ENCODE measurements around the gene HEATR3. TPM values are rescaled to one million over a fixed set of nuclear protein-coding genes. Genes with fewer than 3 reads are reported as not detected.
A peak's percentile ranks its signal among the peaks of the same experiment; 100 is the strongest.

Gene HEATR3
- polyA plus RNA-seq, 2 of the 4 experiments (the other 2 are of a cell fraction): 21.2 to 30.8 TPM

GRCh38 chr16:50153596-50154419 is 88.0 kb downstream of the HEATR3 start:
- peak overlapping the region; percentile 71 for H3K4me3 ChIP-seq
- no peaks in the 10 kb centered on the region for H3K9me3 ChIP-seq
- H3K4me2 ChIP-seq: peak overlapping the region; percentile 99
- H3K27ac ChIP-seq: peak overlapping the region; percentile 96
- CTCF ChIA-PET: interaction anchor here (2.5 kb wide), 1 partner anchor 57 kb away, joined by 11 read pairs; no protein-coding TSS in a partner anchor
- TF ChIP-seq MAFK (IDR thresholded peaks at IDR 0.05; ENCODE audit: partially characterized antibody) (no peak), ZFP36 (IDR thresholded peaks at IDR 0.05; ENCODE audit: borderline replicate concordance, partially characterized antibody) (no peak), POLR2AphosphoS2 (conservative IDR thresholded peaks at IDR 0.05; ENCODE audit: low read length) (no peak), RAD21 (conservative IDR thresholded peaks at IDR 0.05 in 1 of 2, IDR thresholded peaks at IDR 0.05 in 1 of 2) (no peak), HEYL (CRISPR knock-in tag; IDR thresholded peaks at IDR 0.05) (no peak)
- POLR2A ChIA-PET: no interaction called here
- ATAC-seq (peak; percentile 25 to 45), FAIRE-seq (no peak), DNase-seq (ENCODE audit: low read depth in 1 of 2, low spot score in 1 of 2) (peak in 1 of 2 experiments; percentile 34)
- WGBS (ENCODE audit: missing lambda C conversion rate): 3% methylated on average over 32 of the region's 89 CpGs
- H3K4me1 ChIP-seq: peaks cover 29% of the 10 kb centered on the region

GRCh38 chr16:50154420-50154950 is 88.7 kb downstream of the HEATR3 start:
- FAIRE-seq: no peak
- ChIA-PET POLR2A (interaction anchor here (0.6 kb wide), 1 partner anchor 88 kb away, joined by 5 read pairs; no protein-coding TSS in a partner anchor), CTCF (interaction anchor here (1.8 kb wide), 1 partner anchor 57 kb away, joined by 10 read pairs; no protein-coding TSS in a partner anchor)
- H3K4me2 ChIP-seq: peak overlapping the region; percentile 99
- H3K27ac ChIP-seq: peak overlapping the region; percentile 96
- TF ChIP-seq ZFP36 (IDR thresholded peaks at IDR 0.05; ENCODE audit: borderline replicate concordance, partially characterized antibody) (no peak), HES2 (IDR thresholded peaks at IDR 0.05) (no peak)
- no peaks in the 10 kb centered on the region for H3K9me3 ChIP-seq
- H3K4me1 ChIP-seq: peaks cover 29% of the 10 kb centered on the region
- peak overlapping the region; percentile 71 for H3K4me3 ChIP-seq
- peak; percentile 12 to 16 for DNase-seq (ENCODE audit: low read depth in 1 of 2, low spot score in 1 of 2)
- ATAC-seq: no peak
- 15% methylated on average over 10 of the region's 10 CpGs for WGBS (ENCODE audit: missing lambda C conversion rate)

GRCh38 chr16:50155925-50156324 is 90.2 kb downstream of the HEATR3 start:
- DNase-seq (ENCODE audit: low read depth in 1 of 2, low spot score in 1 of 2) (no peak), FAIRE-seq (no peak), ATAC-seq (no peak)
- no peak overlapping the region for H3K27ac ChIP-seq
- CTCF ChIA-PET: interaction anchor here (1.1 to 1.8 kb wide), 2 partner anchors 18 to 55 kb away, joined by 3 to 10 read pairs; no protein-coding TSS in a partner anchor
- peak overlapping the region; percentile 71; the same call in 1 of the 3 replicates for H3K4me3 ChIP-seq
- peaks cover 31% of the 10 kb centered on the region for H3K4me1 ChIP-seq
- H3K4me2 ChIP-seq: peak overlapping the region; percentile 99
- TF ChIP-seq ATOH8 (CRISPR knock-in tag; IDR thresholded peaks at IDR 0.05; ENCODE audit: low read depth) (no peak), HOXA7 (CRISPR knock-in tag; IDR thresholded peaks at IDR 0.05) (no peak), ELK1 (IDR thresholded peaks at IDR 0.05; ENCODE audit: low read depth, low read length) (no peak), HDAC2 (IDR thresholded peaks at IDR 0.05) (no peak), BHLHE40 (IDR thresholded peaks at IDR 0.05; ENCODE audit: low read depth, low read length) (no peak), POLR2AphosphoS2 (conservative IDR thresholded peaks at IDR 0.05; ENCODE audit: low read length) (no peak), ZC3H11A (IDR thresholded peaks at IDR 0.05) (no peak), FOSB (CRISPR knock-in tag; IDR thresholded peaks at IDR 0.05) (no peak)
- WGBS (ENCODE audit: missing lambda C conversion rate): 94% methylated on average over 1 of the region's 1 CpG
- POLR2A ChIA-PET: no interaction called here
- H3K9me3 ChIP-seq: no peaks in the 10 kb centered on the region

Small RNA genes lying within 50 kb of the gene (small RNA-seq; reads per million reads assigned to genes)
- 0 reads per million in 6 experiments for gene RF00017
- 0 to 0.04 (median 0) reads per million in 6 experiments for gene RF00156
- 0 to 29.4 (median 0.73) reads per million in 6 experiments for gene RNY4P3
- gene RPL10P14: 0 reads per million in 6 experiments

Other genes with a start within 250 kb of the HEATR3 start
- 0.07 and 0.10 TPM in 2 replicates for gene ZNF423, start 209.9 kb upstream of the HEATR3 start, polyA plus RNA-seq (2011; rRNA removed)
- 0.04 to 0.15 TPM (median 0.14 TPM) in 3 replicates for gene ZNF423, start 209.9 kb upstream of the HEATR3 start, polyA plus RNA-seq (2017; fragmentation: RNase III; extraction: RNeasy Plus Mini Kit Qiagen cat#74134 plus additional on column Dnase treatment)
- gene CNEP1R1, start 40.7 kb upstream of the HEATR3 start, polyA plus RNA-seq (2011; rRNA removed): 29.3 and 32.0 TPM in 2 replicates
- 19.5 to 24.0 TPM (median 20.7 TPM) in 3 replicates for gene CNEP1R1, start 40.7 kb upstream of the HEATR3 start, polyA plus RNA-seq (2017; fragmentation: RNase III; extraction: RNeasy Plus Mini Kit Qiagen cat#74134 plus additional on column Dnase treatment)
- gene TENT4B, start 87.3 kb downstream of the HEATR3 start, polyA plus RNA-seq (2011; rRNA removed): 14.5 and 19.4 TPM in 2 replicates
- gene TENT4B, start 87.3 kb downstream of the HEATR3 start, polyA plus RNA-seq (2017; fragmentation: RNase III; extraction: RNeasy Plus Mini Kit Qiagen cat#74134 plus additional on column Dnase treatment): 12.2 to 12.5 TPM (median 12.2 TPM) in 3 replicates
- gene ADCY7, start 200.6 kb downstream of the HEATR3 start, polyA plus RNA-seq (2011; rRNA removed): 10.5 and 15.8 TPM in 2 replicates
- 14.9 to 19.5 TPM (median 18.7 TPM) in 3 replicates for gene ADCY7, start 200.6 kb downstream of the HEATR3 start, polyA plus RNA-seq (2017; fragmentation: RNase III; extraction: RNeasy Plus Mini Kit Qiagen cat#74134 plus additional on column Dnase treatment)